Pancreas (tissue), 10 donors: ENCODE data around the gene IMPG2. TPM values are rescaled to one million over a fixed set of nuclear protein-coding genes. Genes with fewer than 3 reads are reported as not detected.

Experiments
- ATAC-seq, 4 donors: fragments of 200-7000 bp; cut with Tn5 transposase; one replicate each; pipeline versions ENCODE4 v1.8.0 to v1.9.1; 2020; ENCODE audit warnings: mild to moderate bottlenecking in 4 of 4, moderate library complexity in 4 of 4
- DNase-seq, 6 donors: peaks; one replicate each; pipeline ENCODE4 v3.0.0-alpha.2; 2020
- FAIRE-seq: peaks from 2 replicates; lab custom pipeline; 2012; peaks lifted over from hg19 to GRCh38; lab: Jason Lieb, UNC
- H3K27ac ChIP-seq, 4 donors: fragments of 200-600 bp; sonication (generic); 1 replicate in 3 of 4; 2 replicates in 1 of 4; pipeline versions ENCODE4 v1.5.0 to v1.8.0; 2020
- H3K27me3 ChIP-seq, 4 donors: fragments of 200-600 bp; one replicate each; pipeline ENCODE4 v1.8.0; 2021
- H3K36me3 ChIP-seq, 3 donors: fragments of 200-600 bp; sonication (generic) in 1 of 3; one replicate each; pipeline versions ENCODE4 v1.5.0 to v1.8.0; 2020 to 2021
- H3K4me1 ChIP-seq, 3 donors: fragments of 200-600 bp; one replicate each; pipeline ENCODE4 v1.8.0; 2021
- H3K4me3 ChIP-seq, 4 donors: fragments of 200-600 bp; sonication (generic) in 2 of 4; one replicate each; pipeline versions ENCODE4 v1.5.0 to v1.8.0; 2020 to 2021
- H3K9me3 ChIP-seq, 4 donors: fragments of 200-600 bp; one replicate each; pipeline ENCODE4 v1.8.0; 2021
- CTCF ChIP-seq, 4 donors: fragments of 200-600 bp; sonication (generic) in 3 of 4; IDR thresholded peaks; one replicate each; pipeline versions ENCODE4 v1.5.0 to v1.8.0; 2021; ENCODE audit warnings: antibody characterized with exemption in 4 of 4
- WGBS, 2 donors: extraction: QIAGEN DNeasy Blood & Tissue Kit; methylation state at CpG; one replicate each; pipeline ENCODE4 v1.1.7; 2013; 5-methylcytosine and 5-hydroxymethylcytosine counted together
- intact Hi-C, 3 donors: fragments of 100-400 bp; cut with DNase I; formaldehyde crosslinking; loops; one replicate each; pipeline versions ENCODE4 v1.11.1 to v1.14.2; 2022
- polyA plus RNA-seq, 2 donors: library from polyadenylated mRNA; stranded (reverse); fragments of 200-250 nt; gene quantifications; one replicate each; pipeline ENCODE4 v1.2.3, GENCODE V29; 2013
- total RNA-seq, 6 donors: library from RNA; stranded (reverse); fragmentation: NEBNext Ultra II Directional in 4 of 6; extraction: Animal tissue kit (Norgen Biotek cat#: 25700) in 4 of 6; gene quantifications; one replicate each; pipeline versions ENCODE4 v1.2.1 to v1.2.4, GENCODE V29; 2021 to 2023
- donor health status: healthy with polysubstance abuse.
- donor health status: DM: no; HTN: no; CAD: no; lungs with moderate emphysema.
- donor health status: DM: no; HTN: no; CAD: no.
- donor health status: control.
- donor health status: control.
- donor health status: Bipolar disorder and iron deficiency.
- donor health status: DM: yes; HTN: yes; CAD: no.
- donor health status: DM: no; HTN: no; CAD: no.
- donor health status: DM: no; HTN: no; CAD: no.
- donor health status: DM: yes; HTN: yes; CAD: no.

The IMPG2 gene
- total and polyA plus RNA-seq, 8 donors, result 0.04 to 0.19 (median 0.09) TPM

GRCh38 chr3:101300073-101300472 lies 20.3 kb downstream of the IMPG2 start:
- Histone ChIP-seq H3K4me3 (no peak overlapping the region), H3K27me3 (no peaks in the 10 kb centered on the region), H3K4me1 (no peaks in the 10 kb centered on the region), H3K27ac (no peak overlapping the region), H3K9me3 (no peaks in the 10 kb centered on the region), H3K36me3 (no peaks in the 10 kb centered on the region)
- peak in 2 of 6 donors; percentile 39 to 42 for DNase-seq
- WGBS, 2 donors, result 69 to 76% methylated on average over 8 of the region's 8 CpGs
- FAIRE-seq, result no peak
- TF ChIP-seq CTCF (IDR thresholded peaks at IDR 0.05), result no peak
- ATAC-seq, result no peak
- intact Hi-C loops, result no loop called here

DNA sequence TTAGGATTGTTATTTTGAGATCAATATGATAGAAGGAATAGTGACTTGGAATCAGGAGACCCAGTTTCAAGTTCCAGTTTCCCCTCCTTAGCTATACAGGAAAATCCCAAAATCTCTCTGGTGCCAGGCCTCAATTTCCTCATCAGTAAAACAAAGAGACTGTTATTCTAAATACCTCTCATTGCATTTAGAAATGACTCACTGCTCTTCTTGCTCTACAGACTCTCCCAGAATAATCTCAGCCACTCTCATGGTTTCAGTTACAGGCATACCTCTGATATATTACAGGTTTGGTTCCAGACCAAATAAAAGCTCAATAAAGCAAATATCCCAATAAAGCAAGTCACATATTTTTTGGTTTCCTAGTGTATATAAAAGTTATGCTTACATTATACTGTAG lies 28.3 kb downstream of the IMPG2 start:
- no peaks in the 10 kb centered on the region for H3K4me1 ChIP-seq
- no peaks in the 10 kb centered on the region for H3K9me3 ChIP-seq
- H3K27me3 ChIP-seq, result no peaks in the 10 kb centered on the region
- TF ChIP-seq CTCF (IDR thresholded peaks at IDR 0.05), result no peak
- FAIRE-seq, result no peak
- no peak overlapping the region for H3K27ac ChIP-seq
- intact Hi-C loops, result no loop called here
- no peaks in the 10 kb centered on the region for H3K36me3 ChIP-seq
- DNase-seq, result no peak
- ATAC-seq, result peak in 1 of 4 donors; percentile 51
- H3K4me3 ChIP-seq, result no peak overlapping the region

- DNase-seq (no peak), ATAC-seq (no peak), FAIRE-seq (no peak)
- H3K27me3 ChIP-seq, result no peaks in the 10 kb centered on the region
- H3K27ac ChIP-seq, result no peak overlapping the region
- WGBS, 2 donors, result 64 to 75% methylated on average over 2 of the region's 2 CpGs
- H3K36me3 ChIP-seq, result no peaks in the 10 kb centered on the region
- no peaks in the 10 kb centered on the region for H3K9me3 ChIP-seq
- no peak overlapping the region for H3K4me3 ChIP-seq
- no peak for TF ChIP-seq CTCF (IDR thresholded peaks at IDR 0.05)
- H3K4me1 ChIP-seq, result no peaks in the 10 kb centered on the region
- intact Hi-C loops, result no loop called here
Measured at GRCh38 chr3:101288294-101288693, 32.1 kb downstream of the IMPG2 start.

DNA sequence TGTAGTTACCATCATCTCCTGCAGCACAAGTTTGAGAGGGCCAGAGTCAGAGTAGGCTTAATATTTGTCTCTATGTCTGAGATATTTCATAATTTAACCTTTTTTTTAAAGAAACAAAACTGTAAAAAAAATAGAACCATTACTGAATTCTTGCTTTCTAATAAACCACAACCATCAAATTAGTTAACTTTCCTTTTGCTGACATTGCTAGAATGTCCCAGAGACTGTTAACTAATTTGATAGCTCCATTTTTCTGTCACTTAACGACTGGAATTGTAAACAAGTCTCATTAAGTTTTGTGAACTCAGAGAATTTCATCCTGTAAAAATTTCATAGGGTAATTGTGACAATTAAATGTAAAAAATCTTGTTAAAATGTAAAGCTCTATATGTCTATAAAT lies 35.6 kb downstream of the IMPG2 start:
- Histone ChIP-seq H3K36me3 (no peaks in the 10 kb centered on the region), H3K4me3 (no peak overlapping the region), H3K9me3 (no peaks in the 10 kb centered on the region), H3K27ac (no peak overlapping the region), H3K4me1 (no peaks in the 10 kb centered on the region), H3K27me3 (no peaks in the 10 kb centered on the region)
- TF ChIP-seq CTCF (IDR thresholded peaks at IDR 0.05), result no peak
- intact Hi-C loops, result no loop called here
- ATAC-seq (no peak), DNase-seq (no peak), FAIRE-seq (no peak)
- 48 to 49% methylated on average over 1 of the region's 1 CpG for WGBS, 2 donors

GRCh38 chr3:101281521-101282030 lies 38.8 kb downstream of the IMPG2 start:
- H3K9me3 ChIP-seq, result no peaks in the 10 kb centered on the region
- no peak for TF ChIP-seq CTCF (IDR thresholded peaks at IDR 0.05)
- H3K36me3 ChIP-seq, result no peaks in the 10 kb centered on the region
- no peaks in the 10 kb centered on the region for H3K4me1 ChIP-seq
- WGBS, 2 donors, result 72 to 82% methylated on average over 3 of the region's 3 CpGs
- ATAC-seq (no peak), FAIRE-seq (no peak), DNase-seq (no peak)
- intact Hi-C loops, result no loop called here
- no peaks in the 10 kb centered on the region for H3K27me3 ChIP-seq
- no peak overlapping the region for H3K4me3 ChIP-seq
- no peak overlapping the region for H3K27ac ChIP-seq
